GM20000 (cell line): Measurements from ENCODE around the gene OR6K2.

Experiments used
- DNase-seq: peaks from one replicate; pipeline ENCODE4 v3.0.0; 2012; ENCODE audit warnings: low spot score
- CTCF ChIP-seq: IDR thresholded peaks from 2 replicates; pipeline ENCODE4 v1.5.1; 2012; ENCODE audit warnings: mild to moderate bottlenecking, control low read depth; ENCODE audit errors: extremely low read depth, missing control alignments

Gene OR6K2

GRCh38 chr1:158686111-158687009 lies 14.1 kb downstream of the OR6K2 start, which contains the start of gene SPTA1:
Gene SPTA1 (minus strand): TSS chr1:158686715. CDS start chr1:158686517, 198 bp downstream.
- no peak for DNase-seq
- no peak for TF ChIP-seq CTCF

GRCh38 chr1:158685085-158685484 lies 15.4 kb downstream of the OR6K2 start:
- no peak for DNase-seq
- no peak for TF ChIP-seq CTCF

GRCh38 chr1:158681606-158682005 lies 18.8 kb downstream of the OR6K2 start:
- no peak for TF ChIP-seq CTCF
- DNase-seq: no peak

GRCh38 chr1:158679289-158679688 lies 21.2 kb downstream of the OR6K2 start:
- no peak for TF ChIP-seq CTCF
- no peak for DNase-seq

- DNase-seq: no peak
- TF ChIP-seq CTCF: no peak
These were observed 24.7 kb downstream of the OR6K2 start for GRCh38 chr1:158675563-158676323.

- DNase-seq: no peak
- no peak for TF ChIP-seq CTCF
These were observed 26.1 kb downstream of the OR6K2 start for GRCh38 chr1:158674302-158674701.

- no peak for DNase-seq
These were observed 34.4 kb downstream of the OR6K2 start for GRCh38 chr1:158666037-158666436.

More at GRCh38 chr1:158666037-158666436, 34.4 kb downstream of the OR6K2 start:
- TF ChIP-seq CTCF: no peak
